ENCODE measurements around the gene RPL28. TPM values are rescaled to one million over a fixed set of nuclear protein-coding genes. Genes with fewer than 3 reads are reported as not detected.

Gene RPL28
- total and polyA plus RNA-seq, 2 donors (not counting 3 experiments of a cell fraction or from before 2014, with no cell fraction given) = 1,872 to 3,435 TPM

DNA sequence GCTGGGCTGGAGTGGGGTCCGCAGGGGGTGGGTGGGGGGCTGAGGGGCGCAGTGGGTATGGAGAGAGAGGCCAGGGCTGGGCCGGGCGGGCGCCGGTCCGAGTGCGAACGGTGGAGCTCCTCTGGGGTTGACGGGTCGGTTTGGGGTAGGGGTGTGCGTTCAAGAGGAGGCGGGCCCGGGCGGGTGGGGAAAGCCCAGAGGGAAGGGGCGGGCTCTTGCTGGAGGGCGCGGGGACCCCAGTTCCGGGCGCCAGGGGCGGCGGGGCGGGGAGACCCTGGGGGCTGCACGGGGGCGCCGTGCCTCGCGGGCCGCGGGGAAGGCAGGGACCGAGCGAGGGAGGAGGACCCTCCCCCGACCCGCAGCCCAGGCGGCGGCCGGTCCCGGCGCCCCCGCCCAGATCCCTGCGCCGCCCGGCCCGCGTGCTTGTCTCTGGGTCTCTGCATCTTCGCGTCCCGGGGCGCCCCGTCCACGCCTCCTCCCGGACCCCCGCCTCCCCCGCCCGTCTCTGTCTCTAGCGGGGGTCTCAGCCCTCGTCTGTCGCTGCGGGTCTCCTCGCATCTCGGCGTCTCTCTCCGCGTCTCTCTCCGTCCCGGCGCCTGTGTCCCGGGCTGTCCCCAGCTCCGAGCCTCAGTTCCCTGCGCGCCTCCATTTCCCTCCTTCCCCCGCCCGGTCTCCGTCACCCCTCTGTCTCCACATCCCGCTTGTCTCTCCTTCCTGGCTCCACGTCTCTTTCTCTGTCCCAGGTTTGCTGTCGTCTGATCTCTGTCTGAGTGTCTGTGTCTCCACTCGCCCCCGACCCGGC is 65.6 kb downstream of the RPL28 start:
- no peaks in the 10 kb centered on the region for H3K9me3 ChIP-seq (replicated peaks; ENCODE audit: control insufficient read depth, insufficient read depth, low read length)
- FAIRE-seq (no peak), DNase-seq (ENCODE audit: low read depth, low spot score) (no peak)
- CTCF ChIA-PET = interaction anchor here (1.2 kb wide), 1 partner anchor 16 kb away, joined by 3 read pairs; no protein-coding TSS in a partner anchor
- no peaks in the 10 kb centered on the region for H3K9me1 ChIP-seq (replicated peaks; ENCODE audit: control insufficient read depth, extremely low read depth, insufficient read depth, low read length)
- no peak overlapping the region for H3K9ac ChIP-seq (replicated peaks; ENCODE audit: extremely low read depth, insufficient read depth, low read length)
- no peak overlapping the region for H3K27ac ChIP-seq (ENCODE audit: insufficient read depth, low read depth, low read length)
- TF ChIP-seq, protein P1, sequence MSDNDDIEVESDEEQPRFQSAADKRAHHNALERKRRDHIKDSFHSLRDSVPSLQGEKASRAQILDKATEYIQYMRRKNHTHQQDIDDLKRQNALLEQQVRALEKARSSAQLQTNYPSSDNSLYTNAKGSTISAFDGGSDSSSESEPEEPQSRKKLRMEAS (IDR thresholded peaks at IDR 0.05; ENCODE audit: insufficient read depth, insufficient read length) = no peak
- peak; percentile 92 for TF ChIP-seq EZH2 (IDR thresholded peaks at IDR 0.05; ENCODE audit: borderline replicate concordance, low read depth, low read length, severe bottlenecking)
- no peak overlapping the region for H3K4me3 ChIP-seq (replicated peaks in 1 of 3; ENCODE audit: insufficient read depth in 1 of 3, low read depth in 1 of 3, low read length in 3 of 3)
- intact Hi-C loops (cut with micrococcal nuclease) (no loop called here), dilution Hi-C loops (cut with MboI; ENCODE audit: extremely low pct_ligation_motif_present, low sequenced_read_pairs) (no loop called here)
- no TSS peak for BruUV-seq (replicated peaks)
- POLR2A ChIA-PET = no interaction called here
- no peak overlapping the region for H2AFZ ChIP-seq (ENCODE audit: low read depth, low read length)
- H3K4me2 ChIP-seq (ENCODE audit: insufficient read depth, low read length) = no peak overlapping the region
- no peaks in the 10 kb centered on the region for H3K79me2 ChIP-seq (ENCODE audit: control insufficient read depth, insufficient read depth, low read length)
- H3K36me3 ChIP-seq (ENCODE audit: control insufficient read depth in 2 of 2, extremely low read depth in 1 of 2, insufficient read depth in 2 of 2, low read length in 2 of 2) = peaks cover 0 to 3% of the 10 kb centered on the region in 2 experiments
- no peaks in the 10 kb centered on the region for H4K20me1 ChIP-seq (replicated peaks; ENCODE audit: control insufficient read depth, extremely low read depth, insufficient read depth, low read length)
- H3K27me3 ChIP-seq (ENCODE audit: control insufficient read depth in 2 of 2, insufficient read depth in 2 of 2, low read length in 2 of 2) = peaks cover 20 to 21% of the 10 kb centered on the region in 2 experiments
- H3K4me1 ChIP-seq (ENCODE audit: control insufficient read depth, extremely low read depth, insufficient read depth, low read length) = no peaks in the 10 kb centered on the region

DNA sequence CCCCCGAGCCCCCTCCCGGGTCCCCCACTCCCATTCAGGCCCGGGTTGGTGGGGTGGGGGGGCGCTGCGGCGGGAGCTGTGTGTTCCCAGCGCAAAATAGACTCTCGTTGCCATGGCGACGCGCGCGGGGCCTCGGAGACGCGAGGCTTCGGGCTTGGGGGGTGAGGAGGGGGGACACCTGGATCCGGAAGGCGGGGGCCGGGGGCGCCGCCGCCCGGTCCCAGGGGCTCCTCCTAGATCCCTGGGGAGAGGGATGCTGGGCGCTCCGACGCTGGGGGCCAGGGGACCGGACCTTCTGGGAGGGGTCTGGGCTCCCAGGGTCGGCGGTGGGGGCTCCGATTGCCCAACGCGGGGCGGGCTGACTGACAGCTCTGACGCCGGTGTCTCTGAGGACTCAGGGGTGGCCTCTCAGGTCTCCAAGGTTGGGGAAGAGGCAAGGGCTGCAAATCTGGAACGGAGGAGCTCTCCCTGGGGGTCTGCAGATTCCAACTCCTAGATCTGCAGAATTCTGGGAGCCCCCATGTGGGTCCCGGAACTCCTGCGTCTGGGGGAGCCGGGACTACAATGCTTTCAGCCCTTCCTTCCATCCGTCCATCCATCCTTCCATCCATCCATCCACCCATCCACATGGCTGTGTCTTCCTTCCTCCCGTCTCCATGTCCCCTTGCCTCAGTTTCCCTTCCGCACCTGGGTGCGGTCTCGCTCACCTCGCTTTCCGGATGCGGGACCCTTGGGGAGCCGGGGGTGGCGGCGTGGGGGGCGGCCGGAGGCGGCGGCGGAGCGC is 66.4 kb downstream of the RPL28 start:
- Histone ChIP-seq H3K9me3 (replicated peaks; ENCODE audit: control insufficient read depth, insufficient read depth, low read length) (no peaks in the 10 kb centered on the region), H3K27ac (ENCODE audit: insufficient read depth, low read depth, low read length) (no peak overlapping the region), H3K9me1 (replicated peaks; ENCODE audit: control insufficient read depth, extremely low read depth, insufficient read depth, low read length) (no peaks in the 10 kb centered on the region), H3K4me3 (replicated peaks in 1 of 3; ENCODE audit: insufficient read depth in 1 of 3, low read depth in 1 of 3, low read length in 3 of 3) (no peak overlapping the region), H4K20me1 (replicated peaks; ENCODE audit: control insufficient read depth, extremely low read depth, insufficient read depth, low read length) (no peaks in the 10 kb centered on the region), H3K27me3 (ENCODE audit: control insufficient read depth in 2 of 2, insufficient read depth in 2 of 2, low read length in 2 of 2) (peaks cover 16 to 21% of the 10 kb centered on the region in 2 experiments), H3K36me3 (ENCODE audit: control insufficient read depth in 2 of 2, extremely low read depth in 1 of 2, insufficient read depth in 2 of 2, low read length in 2 of 2) (peaks cover 0 to 3% of the 10 kb centered on the region in 2 experiments), H3K4me1 (ENCODE audit: control insufficient read depth, extremely low read depth, insufficient read depth, low read length) (no peaks in the 10 kb centered on the region), H3K9ac (replicated peaks; ENCODE audit: extremely low read depth, insufficient read depth, low read length) (no peak overlapping the region), H2AFZ (ENCODE audit: low read depth, low read length) (no peak overlapping the region), H3K79me2 (ENCODE audit: control insufficient read depth, insufficient read depth, low read length) (no peaks in the 10 kb centered on the region), H3K4me2 (ENCODE audit: insufficient read depth, low read length) (no peak overlapping the region)
- BruUV-seq (replicated peaks) = no TSS peak
- ChIA-PET CTCF (interaction anchor here (1.2 kb wide), 1 partner anchor 15 kb away, joined by 3 read pairs; no protein-coding TSS in a partner anchor), POLR2A (no interaction called here)
- dilution Hi-C loops (cut with MboI; ENCODE audit: extremely low pct_ligation_motif_present, low sequenced_read_pairs) (no loop called here), intact Hi-C loops (cut with micrococcal nuclease) (no loop called here)
- TF ChIP-seq MYC (IDR thresholded peaks at IDR 0.05; ENCODE audit: low read depth, low read length) (no peak), EZH2 (IDR thresholded peaks at IDR 0.05; ENCODE audit: borderline replicate concordance, low read depth, low read length, severe bottlenecking) (peak; percentile 78)
- no peak for DNase-seq (ENCODE audit: low read depth, low spot score)
- FAIRE-seq = no peak

Other genes starting within 250 kb of the RPL28 start
- 0.51 and 0.92 TPM in 2 replicates for gene TNNT1, start 236.7 kb upstream of the RPL28 start, total RNA-seq
- gene TNNT1, start 236.7 kb upstream of the RPL28 start, polyA plus RNA-seq = 0.18 and 0.22 TPM in 2 replicates
- not detected in 2 replicates for gene TNNI3, start 228.2 kb upstream of the RPL28 start, total RNA-seq
- gene TNNI3, start 228.2 kb upstream of the RPL28 start, polyA plus RNA-seq = not detected in 2 replicates
- 0.62 TPM in 1 of 2 replicates, not detected in the other for gene DNAAF3, start 219.3 kb upstream of the RPL28 start, total RNA-seq
- 0.56 and 0.75 TPM in 2 replicates for gene DNAAF3, start 219.3 kb upstream of the RPL28 start, polyA plus RNA-seq
- gene SYT5, start 205.6 kb upstream of the RPL28 start, total RNA-seq = 0.42 TPM in 1 of 2 replicates, not detected in the other
- not detected in 2 replicates for gene SYT5, start 205.6 kb upstream of the RPL28 start, polyA plus RNA-seq
- 0.51 and 1.00 TPM in 2 replicates for gene PTPRH, start 176.4 kb upstream of the RPL28 start, total RNA-seq
- 0.10 and 0.14 TPM in 2 replicates for gene PTPRH, start 176.4 kb upstream of the RPL28 start, polyA plus RNA-seq
- gene TMEM86B, start 157.2 kb upstream of the RPL28 start, total RNA-seq = 4.1 and 5.4 TPM in 2 replicates
- gene TMEM86B, start 157.2 kb upstream of the RPL28 start, polyA plus RNA-seq = 4.5 and 5.8 TPM in 2 replicates
- gene PPP6R1, start 126.9 kb upstream of the RPL28 start, total RNA-seq = 68.3 and 71.8 TPM in 2 replicates
- gene PPP6R1, start 126.9 kb upstream of the RPL28 start, polyA plus RNA-seq = 35.7 and 36.0 TPM in 2 replicates
- 30.4 and 38.5 TPM in 2 replicates for gene HSPBP1, start 105.8 kb upstream of the RPL28 start, total RNA-seq
- gene HSPBP1, start 105.8 kb upstream of the RPL28 start, polyA plus RNA-seq = 47.5 and 60.3 TPM in 2 replicates
- 0.44 and 0.46 TPM in 2 replicates for gene BRSK1, start 101.9 kb upstream of the RPL28 start, total RNA-seq
- gene BRSK1, start 101.9 kb upstream of the RPL28 start, polyA plus RNA-seq = 0.33 and 0.68 TPM in 2 replicates
- gene TMEM150B, start 60.6 kb upstream of the RPL28 start, total RNA-seq = not detected in 2 replicates
- gene TMEM150B, start 60.6 kb upstream of the RPL28 start, polyA plus RNA-seq = not detected in 2 replicates
- 11.4 and 13.5 TPM in 2 replicates for gene KMT5C, start 46.1 kb upstream of the RPL28 start, total RNA-seq
- gene KMT5C, start 46.1 kb upstream of the RPL28 start, polyA plus RNA-seq = 7.2 and 11.6 TPM in 2 replicates
- gene COX6B2, start 31.2 kb upstream of the RPL28 start, total RNA-seq = not detected in 2 replicates
- not detected in 2 replicates for gene COX6B2, start 31.2 kb upstream of the RPL28 start, polyA plus RNA-seq
- gene GARIN5B, start 22.7 kb upstream of the RPL28 start, total RNA-seq = not detected in 2 replicates
- gene GARIN5B, start 22.7 kb upstream of the RPL28 start, polyA plus RNA-seq = not detected in 2 replicates
- gene IL11, start 15.5 kb upstream of the RPL28 start, total RNA-seq = not detected in 2 replicates
- 0.11 TPM in 1 of 2 replicates, not detected in the other for gene IL11, start 15.5 kb upstream of the RPL28 start, polyA plus RNA-seq
- not detected in 2 replicates for gene TMEM190, start 9.1 kb upstream of the RPL28 start, total RNA-seq
- not detected in 2 replicates for gene TMEM190, start 9.1 kb upstream of the RPL28 start, polyA plus RNA-seq
- gene TMEM238, start 1.6 kb upstream of the RPL28 start, total RNA-seq = 0.35 TPM in 1 of 2 replicates, not detected in the other
- 0.18 TPM in 1 of 2 replicates, not detected in the other for gene TMEM238, start 1.6 kb upstream of the RPL28 start, polyA plus RNA-seq
- 244 and 257 TPM in 2 replicates for gene UBE2S, start 21.9 kb downstream of the RPL28 start, total RNA-seq
- gene UBE2S, start 21.9 kb downstream of the RPL28 start, polyA plus RNA-seq = 176 and 183 TPM in 2 replicates
- gene SHISA7, start 57.4 kb downstream of the RPL28 start, total RNA-seq = not detected in 2 replicates
- gene SHISA7, start 57.4 kb downstream of the RPL28 start, polyA plus RNA-seq = not detected in 2 replicates
- gene ISOC2, start 75.7 kb downstream of the RPL28 start, total RNA-seq = 43.6 and 49.3 TPM in 2 replicates
- gene ISOC2, start 75.7 kb downstream of the RPL28 start, polyA plus RNA-seq = 68.7 and 96.5 TPM in 2 replicates
- not detected in 2 replicates for gene C19orf85, start 78.8 kb downstream of the RPL28 start, total RNA-seq
- gene C19orf85, start 78.8 kb downstream of the RPL28 start, polyA plus RNA-seq = not detected in 2 replicates
- 9.0 and 10.4 TPM in 2 replicates for gene ZNF628, start 90.7 kb downstream of the RPL28 start, total RNA-seq
- 2.0 and 2.5 TPM in 2 replicates for gene ZNF628, start 90.7 kb downstream of the RPL28 start, polyA plus RNA-seq
- 34.4 and 44.7 TPM in 2 replicates for gene NAT14, start 99.3 kb downstream of the RPL28 start, total RNA-seq
- 39.1 and 42.6 TPM in 2 replicates for gene NAT14, start 99.3 kb downstream of the RPL28 start, polyA plus RNA-seq
- 1.0 and 1.3 TPM in 2 replicates for gene SSC5D, start 102.5 kb downstream of the RPL28 start, total RNA-seq
- gene SSC5D, start 102.5 kb downstream of the RPL28 start, polyA plus RNA-seq = 0.47 and 0.49 TPM in 2 replicates
- gene SBK2, start 151.2 kb downstream of the RPL28 start, total RNA-seq = not detected in 2 replicates
- gene SBK2, start 151.2 kb downstream of the RPL28 start, polyA plus RNA-seq = not detected in 2 replicates
- gene SBK3, start 159.6 kb downstream of the RPL28 start, total RNA-seq = 0.25 and 0.62 TPM in 2 replicates
- 0.18 and 0.19 TPM in 2 replicates for gene SBK3, start 159.6 kb downstream of the RPL28 start, polyA plus RNA-seq
- gene ZNF579, start 194.9 kb downstream of the RPL28 start, total RNA-seq = 15.7 and 15.9 TPM in 2 replicates
- 9.9 and 11.6 TPM in 2 replicates for gene ZNF579, start 194.9 kb downstream of the RPL28 start, polyA plus RNA-seq
- gene FIZ1, start 213.6 kb downstream of the RPL28 start, total RNA-seq = 14.7 and 15.6 TPM in 2 replicates
- gene FIZ1, start 213.6 kb downstream of the RPL28 start, polyA plus RNA-seq = 6.6 and 7.0 TPM in 2 replicates
- 14.2 and 15.2 TPM in 2 replicates for gene ZNF524, start 214.4 kb downstream of the RPL28 start, total RNA-seq
- 15.4 and 22.5 TPM in 2 replicates for gene ZNF524, start 214.4 kb downstream of the RPL28 start, polyA plus RNA-seq
- gene ZNF865, start 219.7 kb downstream of the RPL28 start, total RNA-seq = 10.1 and 11.4 TPM in 2 replicates
- gene ZNF865, start 219.7 kb downstream of the RPL28 start, polyA plus RNA-seq = 4.0 and 5.2 TPM in 2 replicates
- 4.9 and 7.1 TPM in 2 replicates for gene ZNF784, start 238.6 kb downstream of the RPL28 start, total RNA-seq
- gene ZNF784, start 238.6 kb downstream of the RPL28 start, polyA plus RNA-seq = 4.9 and 5.6 TPM in 2 replicates